HG03457 (cell line): ENCODE data around the gene NUP58.

ENCODE experiments used
- ATAC-seq: cut with Tn5 transposase; IDR thresholded peaks from one replicate; pipeline ENCODE4 v1.9.1; 2021; ENCODE audit warnings: moderate number of reproducible peaks; ENCODE audit not compliant: unreplicated experiment

The NUP58 gene

GRCh38 chr13:25372284-25373081, 71.1 kb downstream of the NUP58 start:
- ATAC-seq, result no peak

DNA sequence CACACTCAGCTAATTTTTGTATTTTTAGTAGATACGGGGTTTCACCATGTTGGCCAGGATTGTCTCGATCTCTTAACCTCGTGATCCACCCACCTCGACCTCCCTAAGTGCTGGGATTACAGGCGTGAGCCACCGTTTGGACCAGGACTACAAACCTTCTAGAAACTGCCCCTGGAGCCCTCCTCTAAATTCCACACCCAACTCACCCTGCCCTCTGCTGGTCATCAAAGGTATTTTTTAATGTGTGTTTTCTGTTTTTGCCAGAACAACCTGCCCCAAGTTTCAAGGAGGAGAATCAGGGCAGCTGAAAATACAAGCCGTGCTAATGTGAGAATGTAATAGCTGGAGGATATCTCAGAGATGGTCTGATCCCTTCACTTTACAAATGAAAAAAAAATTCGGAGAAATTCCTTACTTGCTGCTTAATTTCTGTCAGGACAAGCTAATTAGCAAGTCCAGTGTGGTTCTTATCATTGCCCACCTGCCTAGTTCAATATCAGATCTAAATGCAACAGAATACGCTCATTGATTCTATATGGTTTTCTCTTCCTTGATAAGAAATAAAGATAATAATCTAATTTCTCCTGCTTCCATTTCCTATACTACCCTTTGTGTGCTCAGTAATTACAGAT, 74.4 kb downstream of the NUP58 start:
- no peak for ATAC-seq

- ATAC-seq, result no peak
Measured at GRCh38 chr13:25377244-25377962, 76.0 kb downstream of the NUP58 start.

DNA sequence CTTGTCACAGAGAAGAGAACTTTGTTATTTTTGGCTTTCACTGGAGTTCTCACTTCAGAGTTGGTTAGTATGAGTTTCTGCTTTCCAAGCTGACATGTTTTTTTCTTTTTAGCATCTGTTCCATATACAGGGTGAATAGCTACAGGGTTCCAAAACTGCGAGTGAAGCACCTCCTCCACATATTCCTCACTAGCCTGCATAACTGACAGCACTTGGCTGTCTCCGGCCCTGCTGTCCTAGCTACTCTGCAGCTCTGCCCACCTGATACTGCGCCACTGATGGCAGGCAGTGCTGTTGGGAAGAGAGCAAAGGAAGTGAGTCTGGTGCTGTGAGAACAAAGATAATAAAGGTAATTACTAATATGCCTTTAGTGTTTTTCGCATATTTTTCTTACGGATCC, 77.1 kb downstream of the NUP58 start:
- no peak for ATAC-seq

GRCh38 chr13:25379011-25379410, 77.6 kb downstream of the NUP58 start:
- no peak for ATAC-seq

GRCh38 chr13:25380082-25380481, 78.7 kb downstream of the NUP58 start:
- ATAC-seq, result no peak

DNA sequence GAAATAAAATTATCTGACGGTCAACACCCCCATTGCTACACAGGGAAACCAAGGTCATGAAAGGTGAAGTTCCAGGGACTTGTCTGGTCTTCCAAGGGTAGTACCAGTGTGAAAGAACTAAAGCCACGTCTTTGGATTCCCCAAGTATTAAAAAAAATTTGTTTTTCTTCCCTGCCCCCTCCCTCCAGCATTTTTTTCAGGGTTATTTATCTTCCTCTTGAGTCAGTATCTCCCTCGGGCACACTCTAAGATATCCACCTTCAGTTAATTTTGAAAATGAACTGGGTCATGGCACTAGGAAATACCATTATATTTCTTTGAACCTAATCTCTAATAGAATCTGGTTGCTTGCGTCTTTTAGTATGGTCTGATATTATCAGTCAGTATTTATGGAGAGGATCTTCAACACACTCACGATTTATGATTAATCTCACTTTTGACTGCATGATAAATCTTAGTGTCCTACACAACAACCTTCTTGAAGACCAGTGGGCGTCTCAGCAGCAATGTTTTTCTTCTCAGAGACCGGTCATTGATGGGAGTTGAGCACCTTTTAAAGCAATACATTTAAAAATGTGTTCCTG, 79.4 kb downstream of the NUP58 start:
- ATAC-seq, result no peak

- no peak for ATAC-seq
Measured at GRCh38 chr13:25384758-25385410, 83.5 kb downstream of the NUP58 start.

GRCh38 chr13:25391932-25392331, 90.5 kb downstream of the NUP58 start:
- no peak for ATAC-seq
